Measurements from ENCODE around the gene VEPH1.

The VEPH1 gene

GRCh38 chr3:157427901-157428300 lies 75.3 kb downstream of the VEPH1 start:
- DNase-seq, result no peak

- peak; percentile 81 for DNase-seq
Measured at GRCh38 chr3:157423337-157423736, 79.9 kb downstream of the VEPH1 start.

GRCh38 chr3:157420606-157421130 lies 82.5 kb downstream of the VEPH1 start:
- no peak for DNase-seq

GRCh38 chr3:157418104-157418503 lies 85.1 kb downstream of the VEPH1 start:
- no peak for DNase-seq

- DNase-seq, result peak; percentile 75
Measured at GRCh38 chr3:157417247-157417646, 86.0 kb downstream of the VEPH1 start.

- no peak for DNase-seq
Measured at GRCh38 chr3:157416347-157417087, 86.7 kb downstream of the VEPH1 start.

GRCh38 chr3:157414861-157415260 lies 88.4 kb downstream of the VEPH1 start:
- no peak for DNase-seq

GRCh38 chr3:157412323-157412855 lies 90.8 kb downstream of the VEPH1 start:
- DNase-seq, result no peak

- DNase-seq, result no peak
Measured at GRCh38 chr3:157410945-157411344, 92.3 kb downstream of the VEPH1 start.

GRCh38 chr3:157409516-157409915 lies 93.7 kb downstream of the VEPH1 start:
- DNase-seq, result no peak

GRCh38 chr3:157408499-157409149 lies 94.6 kb downstream of the VEPH1 start:
- no peak for DNase-seq

- no peak for DNase-seq
Measured at GRCh38 chr3:157407769-157408168, 95.4 kb downstream of the VEPH1 start.

- no peak for DNase-seq
Measured at GRCh38 chr3:157406394-157406793, 96.8 kb downstream of the VEPH1 start.

- DNase-seq, result peak; percentile 85
Measured at GRCh38 chr3:157405457-157405856, 97.8 kb downstream of the VEPH1 start.

- DNase-seq, result no peak
Measured at GRCh38 chr3:157404381-157404780, 98.8 kb downstream of the VEPH1 start.

GRCh38 chr3:157398598-157398997 lies 104.6 kb downstream of the VEPH1 start:
- no peak for DNase-seq

GRCh38 chr3:157394411-157394810 lies 108.8 kb downstream of the VEPH1 start:
- DNase-seq, result no peak

GRCh38 chr3:157393113-157393512 lies 110.1 kb downstream of the VEPH1 start:
- no peak for DNase-seq

- DNase-seq, result no peak
Measured at GRCh38 chr3:157392104-157392503, 111.1 kb downstream of the VEPH1 start.

GRCh38 chr3:157390713-157391515 lies 112.3 kb downstream of the VEPH1 start:
- no peak for DNase-seq

- peak; percentile 45 for DNase-seq
Measured at GRCh38 chr3:157388976-157389375, 114.2 kb downstream of the VEPH1 start.

- DNase-seq, result peak; percentile 34
Measured at GRCh38 chr3:157387708-157388435, 115.3 kb downstream of the VEPH1 start.

All from fibroblast of skin of scalp (primary cell).